HUES64 (cell line): Measurements from ENCODE around the gene NFE2L1.

Source experiments
- H3K27ac ChIP-seq: 2 replicates; pipeline ENCODE4 v1.7.0; 2013; ENCODE audit warnings: low read depth, low read length, inconsistent platforms
- H3K27me3 ChIP-seq: 2 replicates; pipeline ENCODE4 v1.6.1; 2013; ENCODE audit warnings: mild to moderate bottlenecking, low read length; ENCODE audit not compliant: insufficient read depth
- H3K36me3 ChIP-seq: 2 replicates; pipeline ENCODE4 v1.6.1; 2013; ENCODE audit warnings: mild to moderate bottlenecking, low read length; ENCODE audit not compliant: insufficient read depth
- H3K4me1 ChIP-seq: 2 replicates; pipeline ENCODE4 v1.6.1; 2013; ENCODE audit warnings: mild to moderate bottlenecking, low read length, moderate library complexity; ENCODE audit not compliant: insufficient read depth
- H3K4me3 ChIP-seq: 2 replicates; pipeline ENCODE4 v1.5.1; 2013; ENCODE audit warnings: mild to moderate bottlenecking, low read length, moderate library complexity
- H3K9ac ChIP-seq: 2 replicates; pipeline ENCODE4 v1.6.1; 2013; ENCODE audit warnings: mild to moderate bottlenecking, low read depth, low read length
- H3K9me3 ChIP-seq: 2 replicates; pipeline ENCODE4 v1.6.1; 2013; ENCODE audit warnings: low read depth, low read length; ENCODE audit not compliant: insufficient read depth
- WGBS: fragments of 150-250, 120-280 bp; methylation state at CpG from one replicate; pipeline ENCODE4 v1.1.7; 2013; ENCODE audit warnings: missing lambda C conversion rate; 5-methylcytosine and 5-hydroxymethylcytosine counted together

Gene NFE2L1

DNA sequence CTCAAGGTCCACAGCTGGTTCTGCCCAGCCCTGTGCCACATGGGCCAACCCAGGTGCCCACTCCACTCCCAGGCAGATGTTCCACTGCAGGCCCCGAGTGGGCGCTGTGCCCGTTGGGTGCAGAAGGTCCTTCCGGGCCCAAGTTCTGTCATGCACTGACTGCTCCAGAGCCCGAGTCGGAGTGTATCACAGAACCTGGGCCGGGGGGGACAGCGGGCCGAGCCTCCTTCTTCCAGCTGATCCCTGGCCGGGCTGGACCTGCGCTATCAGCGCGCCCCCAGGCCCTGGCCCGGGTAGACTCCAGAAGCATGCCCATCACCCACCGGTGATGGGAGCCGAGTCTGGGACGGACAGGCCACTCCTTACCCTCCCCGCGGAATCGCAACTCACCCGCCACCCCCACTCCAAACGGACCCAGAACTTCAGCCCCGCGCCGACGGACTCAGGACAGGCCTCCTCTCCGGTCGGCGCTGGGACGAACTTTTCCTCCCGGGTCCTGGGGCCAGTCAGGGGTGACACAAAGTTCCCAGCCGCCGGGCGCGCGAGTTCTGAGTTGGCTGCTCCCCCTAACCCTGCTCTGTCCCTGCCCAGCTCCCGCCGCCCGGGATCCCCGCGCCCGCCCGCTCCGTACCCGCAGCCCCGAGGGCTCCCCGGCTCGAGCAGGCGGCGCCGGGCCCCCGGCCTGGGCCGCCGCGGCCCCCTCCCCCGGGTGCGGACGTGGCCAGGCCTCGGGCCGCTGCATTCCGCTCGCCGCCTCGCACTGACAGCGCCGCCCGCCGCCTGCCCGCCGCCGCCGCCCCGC is 10.9 kb upstream of the NFE2L1 start, which contains the start of gene COPZ2:
Gene COPZ2 (minus strand): TSS at position 762 of the 802 bp plus-strand sequence. CDS start 20 bp downstream, at position 742.
- 5% methylated on average over 73 of the region's 73 CpGs for WGBS
- peaks cover 4% of the 10 kb centered on the region; the same call in 1 of the 2 replicates for H3K4me1 ChIP-seq
- H3K36me3 ChIP-seq, result no peaks in the 10 kb centered on the region
- H3K27ac ChIP-seq, result no peak within 1 kb of the TSS
- H3K27me3 ChIP-seq, result peaks cover 37% of the 10 kb centered on the region
- H3K4me3 ChIP-seq, result peak within 1 kb of the TSS; percentile 67
- no peak within 1 kb of the TSS for H3K9ac ChIP-seq
- no peaks in the 10 kb centered on the region for H3K9me3 ChIP-seq

GRCh38 chr17:48037838-48038323 is 10.3 kb upstream of the NFE2L1 start:
- Histone ChIP-seq H3K4me1 (peaks cover 4% of the 10 kb centered on the region; the same call in 1 of the 2 replicates), H3K9ac (no peak overlapping the region), H3K9me3 (no peaks in the 10 kb centered on the region), H3K27ac (no peak overlapping the region), H3K27me3 (peaks cover 37% of the 10 kb centered on the region), H3K4me3 (peak overlapping the region; percentile 36), H3K36me3 (no peaks in the 10 kb centered on the region)
- WGBS, result 9% methylated on average over 19 of the region's 19 CpGs

- Histone ChIP-seq H3K4me1 (peaks cover 4% of the 10 kb centered on the region; the same call in 1 of the 2 replicates), H3K27ac (no peak overlapping the region), H3K4me3 (no peak overlapping the region), H3K9me3 (no peaks in the 10 kb centered on the region), H3K36me3 (no peaks in the 10 kb centered on the region), H3K27me3 (peaks cover 35% of the 10 kb centered on the region), H3K9ac (no peak overlapping the region)
- 94% methylated on average over 2 of the region's 2 CpGs for WGBS
Measured at GRCh38 chr17:48038687-48039086, 9.5 kb upstream of the NFE2L1 start.

- peaks cover 11% of the 10 kb centered on the region; the same call in 1 of the 2 replicates for H3K4me1 ChIP-seq
- no peak overlapping the region for H3K27ac ChIP-seq
- H3K9ac ChIP-seq, result no peak overlapping the region
- H3K36me3 ChIP-seq, result no peaks in the 10 kb centered on the region
- H3K9me3 ChIP-seq, result no peaks in the 10 kb centered on the region
- no peak overlapping the region for H3K4me3 ChIP-seq
- 74% methylated on average over 2 of the region's 2 CpGs for WGBS
- H3K27me3 ChIP-seq, result peaks cover 14% of the 10 kb centered on the region
Measured at GRCh38 chr17:48043176-48043575, 5.0 kb upstream of the NFE2L1 start.

GRCh38 chr17:48044851-48045250 is 3.3 kb upstream of the NFE2L1 start:
- H3K36me3 ChIP-seq, result no peaks in the 10 kb centered on the region
- 96% methylated on average over 4 of the region's 4 CpGs for WGBS
- peaks cover 10% of the 10 kb centered on the region; the same call in 1 of the 2 replicates for H3K4me1 ChIP-seq
- H3K27ac ChIP-seq, result no peak overlapping the region
- no peak overlapping the region for H3K4me3 ChIP-seq
- no peak overlapping the region for H3K9ac ChIP-seq
- no peaks in the 10 kb centered on the region for H3K9me3 ChIP-seq
- H3K27me3 ChIP-seq, result no peaks in the 10 kb centered on the region; the same call in 1 of the 2 replicates

GRCh38 chr17:48045316-48046001 is 2.7 kb upstream of the NFE2L1 start:
- Histone ChIP-seq H3K36me3 (peaks cover 2% of the 10 kb centered on the region; the same call in 1 of the 2 replicates), H3K9ac (no peak overlapping the region), H3K4me3 (no peak overlapping the region), H3K27me3 (no peaks in the 10 kb centered on the region; the same call in 1 of the 2 replicates), H3K4me1 (peaks cover 11% of the 10 kb centered on the region), H3K9me3 (no peaks in the 10 kb centered on the region), H3K27ac (no peak overlapping the region)
- WGBS, result 60% methylated on average over 8 of the region's 8 CpGs

- Histone ChIP-seq H3K27me3 (no peaks in the 10 kb centered on the region), H3K9ac (no peak overlapping the region), H3K36me3 (peaks cover 10% of the 10 kb centered on the region), H3K4me3 (peak overlapping the region; percentile 83), H3K27ac (no peak overlapping the region), H3K4me1 (peaks cover 17% of the 10 kb centered on the region), H3K9me3 (no peaks in the 10 kb centered on the region)
- 96% methylated on average over 7 of the region's 7 CpGs for WGBS
Measured at GRCh38 chr17:48046296-48046695, 1.9 kb upstream of the NFE2L1 start.

DNA sequence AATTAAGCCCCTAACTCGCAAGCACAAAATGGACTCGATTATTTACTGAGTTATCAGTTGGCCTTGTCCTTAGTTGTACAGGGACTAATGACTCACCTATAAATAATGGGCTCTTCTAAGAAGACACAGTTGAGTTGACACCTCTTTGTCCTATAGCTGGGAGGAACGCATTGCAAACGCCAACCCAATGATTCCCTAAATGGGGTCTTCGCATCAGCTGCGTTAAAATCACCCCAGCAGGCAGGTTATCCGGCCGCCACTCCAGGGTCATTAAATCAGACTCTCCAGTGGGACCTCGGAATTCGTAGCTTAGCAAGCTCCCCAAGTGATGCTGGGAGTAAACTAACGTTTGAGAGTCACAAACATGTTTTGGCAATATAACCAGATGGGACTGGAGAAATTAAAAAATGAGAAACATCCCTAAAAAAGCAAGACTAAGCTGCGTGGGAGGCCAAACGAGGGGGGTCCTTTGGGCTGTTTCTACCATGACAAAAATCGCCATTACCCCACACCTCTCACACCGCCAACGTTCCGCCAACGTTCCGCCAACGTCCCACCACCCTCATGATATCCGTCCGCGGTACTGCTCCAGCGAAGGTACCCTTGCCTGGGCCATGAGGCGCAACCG is 932 bp upstream of the NFE2L1 start:
- 6% methylated on average over 26 of the region's 26 CpGs for WGBS
- H3K27me3 ChIP-seq, result no peaks in the 10 kb centered on the region
- H3K9ac ChIP-seq, result peak overlapping the region; percentile 93
- H3K27ac ChIP-seq, result peak overlapping the region; percentile 96
- H3K4me3 ChIP-seq, result peak overlapping the region; percentile 83
- H3K36me3 ChIP-seq, result peaks cover 19% of the 10 kb centered on the region
- H3K4me1 ChIP-seq, result peaks cover 23% of the 10 kb centered on the region
- H3K9me3 ChIP-seq, result no peaks in the 10 kb centered on the region

DNA sequence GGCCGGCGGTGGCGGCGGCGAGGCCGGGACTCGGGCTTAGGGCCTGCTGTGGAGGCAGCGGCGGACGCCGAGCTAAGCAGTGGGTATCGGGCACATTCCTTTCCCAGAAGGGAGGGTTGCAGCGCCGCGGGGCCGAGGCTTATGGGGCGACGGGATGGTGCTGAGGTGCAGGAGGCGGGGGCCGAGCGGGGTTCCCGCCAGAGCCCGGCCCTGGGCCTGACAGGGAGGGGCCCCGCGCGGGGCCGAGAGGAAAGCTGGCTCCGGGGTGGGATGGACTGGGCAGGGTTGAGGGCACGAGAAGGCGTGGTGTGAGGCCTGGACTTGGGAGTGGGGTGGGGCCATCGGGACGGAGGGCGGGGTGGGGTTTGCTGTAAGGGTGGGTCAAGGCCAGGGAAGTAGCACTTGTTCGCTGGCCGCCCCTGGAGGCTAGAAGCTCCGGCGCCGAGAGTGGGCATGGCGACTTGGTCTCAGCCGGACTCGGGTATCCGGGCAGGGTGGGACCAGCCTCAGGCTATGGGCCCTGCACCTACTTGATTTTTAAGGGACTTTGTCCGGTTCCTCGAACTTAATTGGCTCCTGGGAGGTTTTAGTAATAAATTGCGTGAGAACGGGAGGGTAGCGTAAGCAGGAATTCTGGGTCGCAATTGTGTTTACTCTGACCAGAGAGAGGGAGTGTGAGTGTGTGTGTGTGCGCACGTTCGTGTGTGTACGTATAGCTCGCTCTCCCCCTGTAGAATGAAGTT is 396 bp downstream of the NFE2L1 start:
- Histone ChIP-seq H3K27me3 (no peaks in the 10 kb centered on the region), H3K4me1 (peaks cover 36% of the 10 kb centered on the region), H3K9me3 (no peaks in the 10 kb centered on the region), H3K4me3 (peak overlapping the region; percentile 83), H3K27ac (peak overlapping the region; percentile 96; the same call in 1 of the 2 replicates), H3K36me3 (peaks cover 28% of the 10 kb centered on the region), H3K9ac (peak overlapping the region; percentile 89)
- under 1% methylated on average over 53 of the region's 53 CpGs for WGBS

DNA sequence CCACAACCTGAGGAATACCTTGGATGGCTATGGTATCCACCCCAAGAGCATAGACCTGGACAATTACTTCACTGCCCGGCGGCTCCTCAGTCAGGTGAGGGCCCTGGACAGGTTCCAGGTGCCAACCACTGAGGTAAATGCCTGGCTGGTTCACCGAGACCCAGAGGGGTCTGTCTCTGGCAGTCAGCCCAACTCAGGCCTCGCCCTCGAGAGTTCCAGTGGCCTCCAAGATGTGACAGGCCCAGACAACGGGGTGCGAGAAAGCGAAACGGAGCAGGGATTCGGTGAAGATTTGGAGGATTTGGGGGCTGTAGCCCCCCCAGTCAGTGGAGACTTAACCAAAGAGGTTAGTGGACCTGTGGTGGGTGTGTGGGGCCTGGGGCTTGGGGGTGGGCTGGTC is 3.1 kb downstream of the NFE2L1 start:
- no peaks in the 10 kb centered on the region for H3K9me3 ChIP-seq
- H3K27ac ChIP-seq, result peak overlapping the region; percentile 80; the same call in 1 of the 2 replicates
- no peak overlapping the region for H3K4me3 ChIP-seq
- H3K27me3 ChIP-seq, result no peaks in the 10 kb centered on the region
- H3K9ac ChIP-seq, result no peak overlapping the region; the same call in 1 of the 2 replicates
- H3K4me1 ChIP-seq, result peaks cover 49% of the 10 kb centered on the region
- H3K36me3 ChIP-seq, result peaks cover 30% of the 10 kb centered on the region
- 91% methylated on average over 10 of the region's 10 CpGs for WGBS
